ENCODE data around the gene EXOC3L1. TPM values are rescaled to one million over a fixed set of nuclear protein-coding genes. Genes with fewer than 3 reads are reported as not detected.

EXOC3L1 gene
- total and polyA plus RNA-seq, 2 of the 13 experiments (the other 11 are each of a cell fraction or from before 2014, with no cell fraction given), result 0.12 TPM; not detected in 1

GRCh38 chr16:67173808-67174705 is 15.9 kb downstream of the EXOC3L1 start (continued):
- TF ChIP-seq ZNF136 (CRISPR knock-in tag; IDR thresholded peaks at IDR 0.05; ENCODE audit: low read depth) (peak; percentile 98; the same call in 1 of the 2 replicates), ZFP91 (CRISPR knock-in tag; IDR thresholded peaks at IDR 0.05; ENCODE audit: borderline replicate concordance) (peak; percentile 92), NCOA1 (CRISPR knock-in tag; IDR thresholded peaks at IDR 0.05) (no peak), ZNF18 (CRISPR knock-in tag; IDR thresholded peaks at IDR 0.05; ENCODE audit: insufficient replicate concordance) (no peak), ATF1 (CRISPR knock-in tag; IDR thresholded peaks at IDR 0.05) (no peak), ZNF34 (CRISPR knock-in tag; IDR thresholded peaks at IDR 0.05; ENCODE audit: borderline replicate concordance) (peak; percentile 81), ZBTB42 (CRISPR knock-in tag; IDR thresholded peaks at IDR 0.05) (0 out of 2 replicates have a peak, but pooled peaks have one; percentile 69), BCL6 (CRISPR knock-in tag; IDR thresholded peaks at IDR 0.05) (peak; percentile 89), ZBTB7A (CRISPR knock-in tag; IDR thresholded peaks at IDR 0.05) (peak; percentile 79; the same call in 1 of the 2 replicates), PRDM15 (CRISPR knock-in tag; IDR thresholded peaks at IDR 0.05) (no peak), BORCS8-MEF2B (CRISPR knock-in tag; IDR thresholded peaks at IDR 0.05) (peak; percentile 96), HMG20A (CRISPR knock-in tag; IDR thresholded peaks at IDR 0.05; ENCODE audit: borderline replicate concordance) (0 out of 2 replicates have a peak, but pooled peaks have one; percentile 63), ZSCAN22 (CRISPR knock-in tag; IDR thresholded peaks at IDR 0.05) (no peak), SETDB1 (CRISPR knock-in tag; IDR thresholded peaks at IDR 0.05; ENCODE audit: borderline replicate concordance) (no peak), ZNF160 (CRISPR knock-in tag; IDR thresholded peaks at IDR 0.05) (no peak), RBFOX2 (IDR thresholded peaks at IDR 0.05; ENCODE audit: low read depth, low read length) (peak; percentile 88), ZNF605 (CRISPR knock-in tag; IDR thresholded peaks at IDR 0.05) (peak; percentile 77), NFIB (CRISPR knock-in tag; IDR thresholded peaks at IDR 0.05; ENCODE audit: borderline replicate concordance) (no peak), NFYC (CRISPR knock-in tag; IDR thresholded peaks at IDR 0.05) (peak; percentile 70), CREB1 (IDR thresholded peaks at IDR 0.05) (peak; percentile 47; the same call in 1 of the 2 replicates), CREB1 (CRISPR knock-in tag; IDR thresholded peaks at IDR 0.05) (no peak), ZFYVE20 (CRISPR knock-in tag; IDR thresholded peaks at IDR 0.05; ENCODE audit: borderline replicate concordance, low read depth) (peak; percentile 65; the same call in 1 of the 2 replicates), ZNF607 (CRISPR knock-in tag; IDR thresholded peaks at IDR 0.05; ENCODE audit: borderline replicate concordance) (peak; percentile 83; the same call in 1 of the 2 replicates), RELA (CRISPR knock-in tag; IDR thresholded peaks at IDR 0.05) (peak; percentile 77; the same call in 1 of the 2 replicates)

Data from HepG2 (cell line).